Heart left ventricle (tissue), 13 donors: ENCODE results near the gene RIOK3.

Experiments used
- POLR2A ChIP-seq, 2 donors: fragments of 450-650 bp; IDR thresholded peaks; one replicate each; pipeline ENCODE4 v1.6.1; 2017; ENCODE audit warnings: antibody characterized with exemption in 2 of 2, mild to moderate bottlenecking in 2 of 2, moderate library complexity in 2 of 2
- TF ChIP-seq, protein P1 (sequence below), 12 donors: fragments of 200-600 bp; sonication (generic) in 4 of 12; IDR thresholded peaks; one replicate each; pipeline versions ENCODE4 v1.5.0 to v1.8.0; 2018 to 2022; ENCODE audit warnings: antibody characterized with exemption in 12 of 12, mild to moderate bottlenecking in 5 of 12
- donor health status: ischemic (EF 13 %, LVEDD 7.1; RV severe dilation, severe dysfunction).
- donor health status: DM: no; HTN: yes; CAD: no.
- donor health status: DM: no; HTN: no; CAD: no.
- donor health status: ischemic (EF 25% LVEDD 6.9; RV normal size, moderate dysfunction).
- donor health status: ischemic (EF 25% LVEDD 5.7; RV mildly dilated, moderate dysfunction).
- donor health status: ischemic (EF 35%, LVEDD 5.7; RV mildly dilated, moderate dysfunction).
- donor health status: nonischemic (EF 11% LVEDD 7.7; RV severe dilation, severe dysfunction).
- donor health status: DM: yes; HTN: yes; CAD: no.
- donor health status: PGD.
- donor health status: ischemic (EF 29% LVEDD 5.4; RV normal size, mild dysfunction).
- donor health status: nonischemic (EF 23%, LVEDD 6.1; RV moderate dilation, normal function).

DNA sequence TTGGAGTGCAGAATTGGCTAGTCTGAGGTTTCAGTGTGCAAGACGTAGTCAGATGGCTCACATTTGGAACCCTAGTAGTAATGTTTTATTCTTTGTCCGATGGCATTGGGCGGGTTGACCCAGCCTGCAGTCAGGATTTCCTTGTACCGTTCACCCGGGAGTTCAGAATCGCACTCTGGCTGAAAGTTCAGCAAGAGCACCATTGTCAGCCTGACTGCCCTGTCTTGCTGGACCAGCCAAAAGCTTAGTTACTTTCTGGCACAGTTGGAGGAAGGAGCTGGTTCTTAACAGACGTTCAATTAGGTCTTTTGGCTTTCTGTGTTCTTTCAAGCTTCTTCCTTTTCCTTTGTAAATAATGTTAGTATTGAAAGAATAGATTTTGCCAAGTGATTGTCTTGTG is 68.8 kb downstream of the RIOK3 start:
- no peak for TF ChIP-seq POLR2A (IDR thresholded peaks at IDR 0.05)
- TF ChIP-seq, protein P1, sequence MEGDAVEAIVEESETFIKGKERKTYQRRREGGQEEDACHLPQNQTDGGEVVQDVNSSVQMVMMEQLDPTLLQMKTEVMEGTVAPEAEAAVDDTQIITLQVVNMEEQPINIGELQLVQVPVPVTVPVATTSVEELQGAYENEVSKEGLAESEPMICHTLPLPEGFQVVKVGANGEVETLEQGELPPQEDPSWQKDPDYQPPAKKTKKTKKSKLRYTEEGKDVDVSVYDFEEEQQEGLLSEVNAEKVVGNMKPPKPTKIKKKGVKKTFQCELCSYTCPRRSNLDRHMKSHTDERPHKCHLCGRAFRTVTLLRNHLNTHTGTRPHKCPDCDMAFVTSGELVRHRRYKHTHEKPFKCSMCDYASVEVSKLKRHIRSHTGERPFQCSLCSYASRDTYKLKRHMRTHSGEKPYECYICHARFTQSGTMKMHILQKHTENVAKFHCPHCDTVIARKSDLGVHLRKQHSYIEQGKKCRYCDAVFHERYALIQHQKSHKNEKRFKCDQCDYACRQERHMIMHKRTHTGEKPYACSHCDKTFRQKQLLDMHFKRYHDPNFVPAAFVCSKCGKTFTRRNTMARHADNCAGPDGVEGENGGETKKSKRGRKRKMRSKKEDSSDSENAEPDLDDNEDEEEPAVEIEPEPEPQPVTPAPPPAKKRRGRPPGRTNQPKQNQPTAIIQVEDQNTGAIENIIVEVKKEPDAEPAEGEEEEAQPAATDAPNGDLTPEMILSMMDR (IDR thresholded peaks at IDR 0.05), result no peak
